ENCODE measurements around the gene TRPV2.
A peak's percentile ranks its signal among the peaks of the same experiment; 100 is the strongest.
"Not testable (repeated sequence)": the region's sequence is repeated elsewhere in the genome, so short reads cannot be mapped to it uniquely, and the experiment has no call there.

Gene TRPV2

GRCh38 chr17:16415031-16415924, at the start of gene TRPV2:
TSS of gene TRPV2 (plus strand) at chr17:16415571. CDS start at chr17:16417669, 2,098 bp downstream.
- peak; percentile 51 to 59 for DNase-seq
- TF ChIP-seq GATA1 (IDR thresholded peaks at IDR 0.05; ENCODE audit: low read depth, low read length) (no peak), POLR2A (IDR thresholded peaks at IDR 0.05; ENCODE audit: low read length) (peak; percentile 42)

- peak; percentile 7 to 23 for DNase-seq
Observed at GRCh38 chr17:16371742-16372141, 43.6 kb upstream of the TRPV2 start.

GRCh38 chr17:16374146-16374938, 41.0 kb upstream of the TRPV2 start:
- peak in 1 of 2 experiments; percentile 21 for DNase-seq
- TF ChIP-seq POLR2A (IDR thresholded peaks at IDR 0.05; ENCODE audit: low read length): no peak
- TF ChIP-seq GATA1 (IDR thresholded peaks at IDR 0.05; ENCODE audit: low read depth, low read length): no peak

More at GRCh38 chr17:16371742-16372141, 43.6 kb upstream of the TRPV2 start:
- TF ChIP-seq GATA1 (IDR thresholded peaks at IDR 0.05; ENCODE audit: low read depth, low read length) (no peak), POLR2A (IDR thresholded peaks at IDR 0.05; ENCODE audit: low read length) (no peak)

GRCh38 chr17:16377941-16378341, 37.4 kb upstream of the TRPV2 start:
- peak; percentile 14 to 43 for DNase-seq
- no peak for TF ChIP-seq GATA1 (IDR thresholded peaks at IDR 0.05; ENCODE audit: low read depth, low read length)
- TF ChIP-seq POLR2A (IDR thresholded peaks at IDR 0.05; ENCODE audit: low read length): no peak

GRCh38 chr17:16378636-16379282, 36.6 kb upstream of the TRPV2 start:
- no peak for TF ChIP-seq GATA1 (IDR thresholded peaks at IDR 0.05; ENCODE audit: low read depth, low read length)
- TF ChIP-seq POLR2A (IDR thresholded peaks at IDR 0.05; ENCODE audit: low read length): no peak
- DNase-seq: peak; percentile 56 to 68

- no peak for DNase-seq
- TF ChIP-seq POLR2A (IDR thresholded peaks at IDR 0.05; ENCODE audit: low read length) (no peak), GATA1 (IDR thresholded peaks at IDR 0.05; ENCODE audit: low read depth, low read length) (no peak)
Observed at GRCh38 chr17:16379654-16380053, 35.7 kb upstream of the TRPV2 start.

GRCh38 chr17:16380640-16381495, 34.5 kb upstream of the TRPV2 start, which contains the start of gene UBB:
TSS of gene UBB (plus strand) at chr17:16381091. CDS start at chr17:16381908, 817 bp downstream.
- peak; percentile 98 to 99 for DNase-seq
- TF ChIP-seq GATA1 (IDR thresholded peaks at IDR 0.05; ENCODE audit: low read depth, low read length) (no peak), POLR2A (IDR thresholded peaks at IDR 0.05; ENCODE audit: low read length) (peak; percentile 99)

- TF ChIP-seq GATA1 (IDR thresholded peaks at IDR 0.05; ENCODE audit: low read depth, low read length) (no peak), POLR2A (IDR thresholded peaks at IDR 0.05; ENCODE audit: low read length) (no peak)
- no peak for DNase-seq
Observed at GRCh38 chr17:16381496-16381820, 33.9 kb upstream of the TRPV2 start.

- TF ChIP-seq POLR2A (IDR thresholded peaks at IDR 0.05; ENCODE audit: low read length): peak; percentile 42
- TF ChIP-seq GATA1 (IDR thresholded peaks at IDR 0.05; ENCODE audit: low read depth, low read length): no peak
- peak in 1 of 2 experiments; percentile 30 for DNase-seq
Observed at GRCh38 chr17:16383216-16383615, 32.2 kb upstream of the TRPV2 start.

- no peak for TF ChIP-seq POLR2A (IDR thresholded peaks at IDR 0.05; ENCODE audit: low read length)
- no peak for TF ChIP-seq GATA1 (IDR thresholded peaks at IDR 0.05; ENCODE audit: low read depth, low read length)
Observed at GRCh38 chr17:16383772-16384287, 31.5 kb upstream of the TRPV2 start.

GRCh38 chr17:16384557-16384956, 30.8 kb upstream of the TRPV2 start:
- DNase-seq: no peak
- TF ChIP-seq GATA1 (IDR thresholded peaks at IDR 0.05; ENCODE audit: low read depth, low read length): no peak
- peak; percentile 2 for TF ChIP-seq POLR2A (IDR thresholded peaks at IDR 0.05; ENCODE audit: low read length)

More at GRCh38 chr17:16383772-16384287, 31.5 kb upstream of the TRPV2 start:
- peak in 1 of 2 experiments; percentile 23 for DNase-seq

- not testable (repeated sequence) for DNase-seq
Observed at GRCh38 chr17:16386126-16386507, 29.3 kb upstream of the TRPV2 start.

- no peak for DNase-seq
- TF ChIP-seq GATA1 (IDR thresholded peaks at IDR 0.05; ENCODE audit: low read depth, low read length) (no peak), POLR2A (IDR thresholded peaks at IDR 0.05; ENCODE audit: low read length) (no peak)
Observed at GRCh38 chr17:16391451-16391850, 23.9 kb upstream of the TRPV2 start.

- DNase-seq: not testable (repeated sequence)
Observed at GRCh38 chr17:16392491-16392890, 22.9 kb upstream of the TRPV2 start.

GRCh38 chr17:16395887-16396286, 19.5 kb upstream of the TRPV2 start:
- peak in 1 of 2 experiments; percentile 39 for DNase-seq

GRCh38 chr17:16396693-16397092, 18.7 kb upstream of the TRPV2 start:
- peak; percentile 70 to 73 for DNase-seq
